IPS-15b (cell line): ENCODE results near the gene NAA30.

Experiments
- H3K27me3 ChIP-seq: one replicate; pipeline ENCODE4 v1.6.1; 2013; ENCODE audit warnings: low read length; ENCODE audit not compliant: control insufficient read depth, insufficient read depth
- H3K36me3 ChIP-seq: one replicate; pipeline ENCODE4 v1.6.1; 2013; ENCODE audit warnings: low read length; ENCODE audit not compliant: control insufficient read depth, insufficient read depth
- H3K4me1 ChIP-seq: one replicate; pipeline ENCODE4 v1.6.1; 2013; ENCODE audit warnings: mild to moderate bottlenecking, low read length; ENCODE audit not compliant: control insufficient read depth, insufficient read depth
- H3K4me3 ChIP-seq: one replicate; pipeline ENCODE4 v1.5.1; 2013; ENCODE audit warnings: low read depth, low read length
- H3K9ac ChIP-seq: one replicate; pipeline ENCODE4 v1.6.1; 2013; ENCODE audit warnings: low read depth, mild to moderate bottlenecking, low read length
- H3K9me3 ChIP-seq: one replicate; pipeline ENCODE4 v1.6.1; 2013; ENCODE audit warnings: mild to moderate bottlenecking, low read length; ENCODE audit not compliant: control insufficient read depth, insufficient read depth

NAA30 gene

GRCh38 chr14:57402173-57402852 lies 11.9 kb downstream of the NAA30 start:
- Histone ChIP-seq H3K4me3 (no peak overlapping the region), H3K4me1 (no peaks in the 10 kb centered on the region), H3K9ac (no peak overlapping the region), H3K36me3 (no peaks in the 10 kb centered on the region), H3K9me3 (no peaks in the 10 kb centered on the region), H3K27me3 (no peaks in the 10 kb centered on the region)

DNA sequence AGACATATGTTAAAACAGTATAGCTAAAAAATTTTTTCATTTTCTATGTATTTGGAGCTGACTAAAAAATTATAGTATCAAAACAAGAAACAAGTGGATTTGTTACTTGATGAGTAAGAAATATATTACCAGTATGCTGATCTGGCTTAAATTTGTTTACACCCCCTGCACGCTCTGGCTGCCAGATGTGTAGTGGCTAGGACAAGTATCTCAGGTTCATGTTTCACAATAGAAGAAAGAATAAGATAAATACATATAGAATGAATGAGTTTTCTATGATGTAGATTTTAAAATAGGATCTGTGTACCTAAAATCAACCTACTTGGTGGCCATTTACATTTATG lies 13.1 kb downstream of the NAA30 start:
- Histone ChIP-seq H3K36me3 (no peaks in the 10 kb centered on the region), H3K27me3 (no peaks in the 10 kb centered on the region), H3K9me3 (no peaks in the 10 kb centered on the region), H3K9ac (no peak overlapping the region), H3K4me1 (no peaks in the 10 kb centered on the region), H3K4me3 (no peak overlapping the region)

DNA sequence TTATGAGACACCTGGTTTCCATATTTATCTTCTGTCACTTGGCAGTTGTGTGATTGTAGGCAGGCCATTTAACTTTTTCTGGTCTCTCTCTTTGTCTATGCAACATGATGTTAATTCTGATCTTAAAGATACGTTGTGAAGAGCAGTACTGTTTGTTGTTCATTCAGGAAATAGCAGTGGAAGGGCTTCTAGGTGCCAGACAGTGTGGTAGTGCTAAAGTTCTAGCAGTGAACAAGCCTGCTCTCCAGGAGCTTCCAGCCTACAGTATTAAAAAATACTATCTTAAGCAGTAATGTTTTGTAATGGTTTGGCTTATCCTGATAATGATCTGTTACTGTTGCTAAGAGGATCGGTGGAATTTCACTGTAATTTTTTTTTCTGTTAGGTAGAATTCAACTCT lies 15.2 kb downstream of the NAA30 start:
- H3K4me1 ChIP-seq = no peaks in the 10 kb centered on the region
- H3K9ac ChIP-seq = no peak overlapping the region
- H3K9me3 ChIP-seq = no peaks in the 10 kb centered on the region
- H3K4me3 ChIP-seq = no peak overlapping the region
- H3K36me3 ChIP-seq = peaks cover 5% of the 10 kb centered on the region
- no peaks in the 10 kb centered on the region for H3K27me3 ChIP-seq

DNA sequence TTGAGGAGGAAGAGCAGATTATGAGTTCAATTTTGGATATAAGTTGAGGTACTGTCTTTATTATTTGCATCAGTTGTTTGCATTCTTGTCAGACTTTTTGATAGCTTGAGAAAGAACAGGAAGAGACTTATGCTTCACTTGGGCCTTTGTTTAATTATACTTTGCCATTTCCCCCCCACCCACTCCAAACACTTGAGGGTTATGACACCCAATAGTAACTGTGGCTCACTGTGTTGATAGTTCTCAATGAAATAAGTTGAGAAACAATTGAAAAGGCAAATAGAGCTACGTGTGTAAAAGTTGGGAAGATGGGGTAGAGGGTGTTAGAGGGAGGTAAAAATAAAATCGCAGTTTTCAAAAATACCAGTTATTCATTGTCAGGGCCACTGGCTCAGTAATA lies 17.7 kb downstream of the NAA30 start:
- Histone ChIP-seq H3K9ac (no peak overlapping the region), H3K36me3 (peaks cover 5% of the 10 kb centered on the region), H3K27me3 (no peaks in the 10 kb centered on the region), H3K4me1 (no peaks in the 10 kb centered on the region), H3K4me3 (no peak overlapping the region), H3K9me3 (no peaks in the 10 kb centered on the region)

GRCh38 chr14:57408634-57409033 lies 18.2 kb downstream of the NAA30 start:
- H3K9me3 ChIP-seq = no peaks in the 10 kb centered on the region
- no peaks in the 10 kb centered on the region for H3K27me3 ChIP-seq
- H3K4me3 ChIP-seq = no peak overlapping the region
- peaks cover 5% of the 10 kb centered on the region for H3K36me3 ChIP-seq
- H3K4me1 ChIP-seq = no peaks in the 10 kb centered on the region
- no peak overlapping the region for H3K9ac ChIP-seq

- Histone ChIP-seq H3K9ac (no peak overlapping the region), H3K4me3 (no peak overlapping the region), H3K36me3 (peaks cover 5% of the 10 kb centered on the region), H3K4me1 (no peaks in the 10 kb centered on the region), H3K9me3 (no peaks in the 10 kb centered on the region), H3K27me3 (no peaks in the 10 kb centered on the region)
These were observed 22.0 kb downstream of the NAA30 start for GRCh38 chr14:57412341-57412740.

GRCh38 chr14:57413849-57414248 lies 23.5 kb downstream of the NAA30 start:
- H3K4me1 ChIP-seq = no peaks in the 10 kb centered on the region
- no peaks in the 10 kb centered on the region for H3K27me3 ChIP-seq
- H3K9me3 ChIP-seq = no peaks in the 10 kb centered on the region
- peaks cover 5% of the 10 kb centered on the region for H3K36me3 ChIP-seq
- H3K4me3 ChIP-seq = no peak overlapping the region
- no peak overlapping the region for H3K9ac ChIP-seq

- H3K36me3 ChIP-seq = no peaks in the 10 kb centered on the region
- no peaks in the 10 kb centered on the region for H3K9me3 ChIP-seq
- H3K4me1 ChIP-seq = no peaks in the 10 kb centered on the region
- H3K4me3 ChIP-seq = no peak overlapping the region
- H3K27me3 ChIP-seq = no peaks in the 10 kb centered on the region
- no peak overlapping the region for H3K9ac ChIP-seq
These were observed 26.8 kb downstream of the NAA30 start for GRCh38 chr14:57417228-57417627.

DNA sequence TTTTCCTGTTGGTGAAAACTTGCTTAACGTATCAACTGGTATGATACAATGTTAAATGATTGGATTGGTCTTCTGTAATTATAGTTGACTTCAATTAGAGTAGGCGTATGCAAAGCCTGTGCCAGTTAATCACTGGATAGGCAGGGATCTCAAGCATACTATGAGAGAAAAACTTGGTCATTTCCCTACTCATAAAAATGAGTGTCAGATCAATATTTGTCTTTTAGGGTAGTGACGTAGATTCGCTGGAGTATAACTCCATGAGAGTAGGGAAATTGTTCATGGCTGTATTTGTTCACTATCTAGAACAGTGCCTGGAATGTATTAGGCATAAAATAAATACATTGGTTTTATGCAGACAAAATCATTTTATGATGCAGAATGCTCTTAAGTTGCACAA lies 28.6 kb downstream of the NAA30 start:
- Histone ChIP-seq H3K36me3 (no peaks in the 10 kb centered on the region), H3K4me3 (no peak overlapping the region), H3K9me3 (no peaks in the 10 kb centered on the region), H3K27me3 (no peaks in the 10 kb centered on the region), H3K4me1 (no peaks in the 10 kb centered on the region), H3K9ac (no peak overlapping the region)

GRCh38 chr14:57420033-57420432 lies 29.6 kb downstream of the NAA30 start:
- Histone ChIP-seq H3K9ac (no peak overlapping the region), H3K9me3 (no peaks in the 10 kb centered on the region), H3K27me3 (no peaks in the 10 kb centered on the region), H3K4me1 (no peaks in the 10 kb centered on the region), H3K4me3 (no peak overlapping the region), H3K36me3 (no peaks in the 10 kb centered on the region)

DNA sequence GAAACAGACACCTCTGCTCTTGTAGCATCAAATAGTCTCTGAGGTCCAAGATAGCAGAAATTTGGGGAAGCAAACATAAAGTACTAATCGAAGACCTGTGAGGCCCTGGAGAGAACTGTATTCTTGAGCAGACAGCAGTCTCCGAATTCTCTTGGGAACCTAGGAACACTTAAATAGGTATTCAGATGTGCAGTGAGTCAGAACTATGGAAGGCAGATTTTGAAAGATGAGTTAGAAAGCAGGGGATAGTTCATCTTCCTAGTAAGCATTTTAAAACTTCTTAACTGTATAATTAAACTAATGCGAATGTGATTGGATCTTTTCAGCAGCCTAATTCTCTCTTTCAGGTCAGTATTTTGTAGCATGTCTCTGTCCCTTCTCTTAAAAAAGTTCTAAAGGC lies 30.6 kb downstream of the NAA30 start:
- H3K4me3 ChIP-seq = no peak overlapping the region
- no peaks in the 10 kb centered on the region for H3K36me3 ChIP-seq
- H3K9ac ChIP-seq = no peak overlapping the region
- no peaks in the 10 kb centered on the region for H3K4me1 ChIP-seq
- H3K9me3 ChIP-seq = no peaks in the 10 kb centered on the region
- H3K27me3 ChIP-seq = no peaks in the 10 kb centered on the region

DNA sequence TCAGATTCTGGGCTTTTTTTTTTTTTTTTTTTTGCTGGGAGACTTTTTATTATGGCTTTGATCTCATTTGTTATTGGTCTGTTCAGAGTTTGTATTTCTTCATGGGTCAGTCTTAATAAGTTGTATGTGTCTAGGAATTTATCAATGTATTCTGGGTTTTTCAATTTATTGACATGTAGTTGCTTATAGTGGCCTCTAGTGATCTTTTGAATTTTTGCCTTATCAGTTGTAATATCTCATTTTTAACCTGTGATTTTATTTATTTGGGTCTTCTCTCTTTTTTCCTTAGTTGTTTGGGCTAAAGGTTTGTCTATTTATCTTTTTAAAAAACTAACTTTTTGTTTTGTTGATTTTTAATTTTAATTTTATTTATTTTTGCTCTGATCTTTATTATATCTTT lies 45.5 kb downstream of the NAA30 start:
- Histone ChIP-seq H3K4me3 (no peak overlapping the region), H3K27me3 (no peaks in the 10 kb centered on the region), H3K9ac (no peak overlapping the region), H3K9me3 (no peaks in the 10 kb centered on the region), H3K4me1 (no peaks in the 10 kb centered on the region), H3K36me3 (no peaks in the 10 kb centered on the region)
